ENCODE results near the gene POU6F2. TPM values are rescaled to one million over a fixed set of nuclear protein-coding genes. Genes with fewer than 3 reads are reported as not detected.
"Not testable (repeated sequence)": the region's sequence is repeated elsewhere in the genome, so short reads cannot be mapped to it uniquely, and the experiment has no call there.

The POU6F2 gene
- total RNA-seq, 4 donors from 2014 or later: 0.91 TPM; not detected in 3

DNA sequence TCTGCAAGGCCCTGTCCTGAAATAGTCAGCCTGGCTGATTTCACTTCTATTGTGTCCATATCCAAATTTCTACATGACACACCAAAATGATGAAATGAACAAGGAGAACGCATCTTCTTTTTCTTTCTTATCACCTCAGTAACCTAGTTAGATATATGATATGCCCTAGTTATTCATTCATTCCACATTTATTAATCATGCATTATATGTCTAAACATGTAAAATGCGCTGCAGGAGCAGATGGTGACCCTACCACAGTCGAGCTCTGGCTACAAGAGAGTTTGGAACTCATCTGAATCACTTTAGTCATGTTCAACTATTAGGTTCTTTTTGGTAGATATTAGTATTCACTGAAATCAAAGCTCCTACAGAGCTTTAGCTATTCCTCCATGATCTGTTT, 36.9 kb upstream of the POU6F2 start:
- intact Hi-C loops (cut with DNase I; ENCODE audit: low total_unique reads): no loop called here

DNA sequence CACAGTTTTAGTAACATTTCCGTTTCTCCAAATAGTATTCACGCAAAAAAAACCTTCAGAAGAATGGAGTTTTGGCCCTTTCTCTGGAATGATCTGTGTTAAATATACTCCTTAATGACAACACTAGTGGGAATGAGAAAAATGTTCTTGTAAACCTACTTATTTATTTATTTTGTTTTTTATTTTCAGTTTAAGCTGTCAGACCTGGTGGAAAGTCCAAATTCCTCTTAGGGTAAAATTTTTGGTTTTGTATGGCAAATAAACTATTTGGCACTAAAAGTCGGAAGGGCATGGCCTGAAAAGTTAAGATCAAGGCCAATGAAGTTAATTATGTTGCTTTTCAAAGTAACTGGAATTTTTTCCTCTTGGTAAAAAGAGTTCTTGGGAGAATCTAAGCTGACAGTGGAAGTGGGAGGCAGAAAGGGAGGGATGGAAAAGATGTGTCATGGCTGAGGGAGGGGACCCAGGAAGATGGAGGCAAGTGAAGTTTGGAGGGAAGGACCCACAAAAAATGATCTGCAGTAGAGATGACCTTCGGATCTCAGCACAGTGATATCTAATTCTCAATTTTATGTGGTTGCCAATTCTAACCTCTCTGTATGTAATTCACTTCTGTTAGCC, 35.2 kb upstream of the POU6F2 start:
- TF ChIP-seq, protein P1, sequence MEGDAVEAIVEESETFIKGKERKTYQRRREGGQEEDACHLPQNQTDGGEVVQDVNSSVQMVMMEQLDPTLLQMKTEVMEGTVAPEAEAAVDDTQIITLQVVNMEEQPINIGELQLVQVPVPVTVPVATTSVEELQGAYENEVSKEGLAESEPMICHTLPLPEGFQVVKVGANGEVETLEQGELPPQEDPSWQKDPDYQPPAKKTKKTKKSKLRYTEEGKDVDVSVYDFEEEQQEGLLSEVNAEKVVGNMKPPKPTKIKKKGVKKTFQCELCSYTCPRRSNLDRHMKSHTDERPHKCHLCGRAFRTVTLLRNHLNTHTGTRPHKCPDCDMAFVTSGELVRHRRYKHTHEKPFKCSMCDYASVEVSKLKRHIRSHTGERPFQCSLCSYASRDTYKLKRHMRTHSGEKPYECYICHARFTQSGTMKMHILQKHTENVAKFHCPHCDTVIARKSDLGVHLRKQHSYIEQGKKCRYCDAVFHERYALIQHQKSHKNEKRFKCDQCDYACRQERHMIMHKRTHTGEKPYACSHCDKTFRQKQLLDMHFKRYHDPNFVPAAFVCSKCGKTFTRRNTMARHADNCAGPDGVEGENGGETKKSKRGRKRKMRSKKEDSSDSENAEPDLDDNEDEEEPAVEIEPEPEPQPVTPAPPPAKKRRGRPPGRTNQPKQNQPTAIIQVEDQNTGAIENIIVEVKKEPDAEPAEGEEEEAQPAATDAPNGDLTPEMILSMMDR (IDR thresholded peaks at IDR 0.05): no peak
- TF ChIP-seq POLR2A (IDR thresholded peaks at IDR 0.05): no peak
- intact Hi-C loops (cut with DNase I; ENCODE audit: low total_unique reads): no loop called here

More for the DNA sequence above, 36.9 kb upstream of the POU6F2 start:
- TF ChIP-seq POLR2A (IDR thresholded peaks at IDR 0.05): no peak
- TF ChIP-seq, protein P1 (IDR thresholded peaks at IDR 0.05): no peak
- H3K4me1 ChIP-seq: no peaks in the 10 kb centered on the region
- no peak overlapping the region for H3K27ac ChIP-seq
- H3K4me3 ChIP-seq: no peak overlapping the region
- no peak for DNase-seq
- H3K27me3 ChIP-seq: no peaks in the 10 kb centered on the region
- no peaks in the 10 kb centered on the region for H3K36me3 ChIP-seq
- no peaks in the 10 kb centered on the region for H3K9me3 ChIP-seq

DNA sequence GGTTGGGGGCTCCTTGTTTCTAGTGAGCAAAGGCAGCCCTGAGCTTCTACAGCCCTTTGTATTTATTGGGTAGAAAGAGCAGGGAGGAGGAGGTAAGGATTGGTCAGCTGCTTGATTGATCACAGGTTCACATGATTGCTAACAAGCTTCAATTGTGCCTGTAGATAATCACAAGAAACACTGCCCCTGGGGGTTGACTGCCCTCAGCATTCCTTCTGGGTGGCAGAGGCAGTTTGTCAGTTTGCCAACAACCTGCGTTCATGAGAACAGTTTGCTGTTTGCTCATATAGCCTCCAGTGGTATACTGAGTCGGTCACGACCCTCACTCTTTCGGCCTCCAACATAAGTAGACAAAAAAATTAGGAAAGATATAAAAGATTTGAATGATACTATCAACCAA, 30.2 kb upstream of the POU6F2 start:
- intact Hi-C loops (cut with DNase I; ENCODE audit: low total_unique reads); H3K9me3 ChIP-seq; H3K4me1 ChIP-seq; H3K27me3 ChIP-seq; H3K4me3 ChIP-seq; H3K36me3 ChIP-seq; DNase-seq; H3K27ac ChIP-seq: not testable (repeated sequence)

More for the DNA sequence above, 35.2 kb upstream of the POU6F2 start:
- no peak overlapping the region for H3K4me3 ChIP-seq
- no peaks in the 10 kb centered on the region for H3K4me1 ChIP-seq
- no peaks in the 10 kb centered on the region for H3K36me3 ChIP-seq
- no peak overlapping the region for H3K27ac ChIP-seq
- no peak for DNase-seq
- H3K9me3 ChIP-seq: no peaks in the 10 kb centered on the region
- H3K27me3 ChIP-seq: no peaks in the 10 kb centered on the region

DNA sequence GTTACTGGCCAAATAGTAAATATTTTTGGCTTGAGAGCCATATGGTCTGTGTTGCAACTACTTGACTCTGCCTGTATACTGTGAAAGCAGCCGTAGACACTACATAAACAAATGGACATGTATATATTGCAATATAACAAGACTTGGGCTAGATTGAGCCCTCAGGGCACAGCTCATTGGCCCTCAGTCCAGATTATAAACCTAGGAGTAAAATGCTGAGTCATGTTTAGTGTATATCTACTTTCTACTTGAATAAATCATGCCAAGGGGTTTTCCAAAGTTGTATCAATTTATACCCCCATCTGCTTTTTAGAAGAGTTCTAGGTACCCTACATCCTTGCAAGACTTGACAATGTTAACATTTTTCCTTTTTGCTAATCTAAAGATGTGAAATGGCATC, 27.4 kb upstream of the POU6F2 start:
- H3K9me3 ChIP-seq: no peaks in the 10 kb centered on the region
- H3K4me1 ChIP-seq: no peaks in the 10 kb centered on the region
- intact Hi-C loops (cut with DNase I; ENCODE audit: low total_unique reads): no loop called here
- H3K27ac ChIP-seq: no peak overlapping the region
- no peak overlapping the region for H3K4me3 ChIP-seq
- H3K27me3 ChIP-seq: no peaks in the 10 kb centered on the region
- no peaks in the 10 kb centered on the region for H3K36me3 ChIP-seq
- no peak for DNase-seq
- TF ChIP-seq, protein P1 (IDR thresholded peaks at IDR 0.05): no peak
- TF ChIP-seq POLR2A (IDR thresholded peaks at IDR 0.05): no peak

DNA sequence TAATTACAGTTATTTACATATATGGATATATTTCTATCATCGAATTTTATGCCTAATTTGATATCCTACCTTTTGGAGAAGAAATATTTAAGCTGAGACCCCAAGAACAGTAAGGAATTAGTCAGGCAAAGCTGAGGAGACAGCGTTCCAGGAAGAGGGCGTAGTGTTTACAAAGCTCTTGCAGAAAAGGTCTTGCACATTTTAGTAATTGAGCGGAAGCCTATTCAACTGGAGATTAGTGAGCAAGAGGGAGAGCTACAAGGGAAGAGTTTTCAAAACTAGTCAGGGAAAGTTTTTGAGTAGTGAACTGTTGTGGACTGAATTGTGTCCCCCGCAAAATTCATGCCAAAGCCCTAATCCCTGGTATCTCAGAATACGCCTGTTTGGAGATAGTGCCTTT, 26.5 kb upstream of the POU6F2 start:
- no peaks in the 10 kb centered on the region for H3K36me3 ChIP-seq
- H3K4me3 ChIP-seq: no peak overlapping the region
- no peaks in the 10 kb centered on the region for H3K9me3 ChIP-seq
- intact Hi-C loops (cut with DNase I; ENCODE audit: low total_unique reads): no loop called here
- no peak overlapping the region for H3K27ac ChIP-seq
- DNase-seq: no peak
- no peaks in the 10 kb centered on the region for H3K27me3 ChIP-seq
- TF ChIP-seq, protein P1 (IDR thresholded peaks at IDR 0.05): no peak
- no peak for TF ChIP-seq POLR2A (IDR thresholded peaks at IDR 0.05)
- H3K4me1 ChIP-seq: no peaks in the 10 kb centered on the region

DNA sequence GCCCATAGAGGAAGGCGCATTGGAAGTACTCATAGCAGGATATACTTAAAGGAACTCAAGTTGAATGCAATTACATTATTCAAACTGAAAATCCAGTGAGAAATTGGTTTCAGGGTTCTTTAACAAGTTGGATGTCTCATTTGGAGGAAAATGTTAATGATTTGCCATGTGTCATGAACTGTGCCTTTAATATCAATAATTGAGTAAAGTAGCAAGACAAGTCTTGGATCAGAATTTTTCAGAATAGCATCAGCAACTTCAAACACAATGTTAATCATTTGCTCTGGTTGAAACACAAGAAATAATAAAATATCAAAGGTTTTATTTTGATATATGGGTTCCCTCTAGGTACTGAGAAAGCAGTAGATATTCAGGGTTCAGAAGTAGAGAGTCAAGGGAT, 24.5 kb upstream of the POU6F2 start:
- no peaks in the 10 kb centered on the region for H3K27me3 ChIP-seq
- intact Hi-C loops (cut with DNase I; ENCODE audit: low total_unique reads): no loop called here
- DNase-seq: no peak
- no peak overlapping the region for H3K4me3 ChIP-seq
- H3K36me3 ChIP-seq: no peaks in the 10 kb centered on the region
- TF ChIP-seq, protein P1 (IDR thresholded peaks at IDR 0.05): no peak
- H3K27ac ChIP-seq: no peak overlapping the region
- no peaks in the 10 kb centered on the region for H3K4me1 ChIP-seq
- H3K9me3 ChIP-seq: no peaks in the 10 kb centered on the region
